Caco-2 (cell line): ENCODE measurements around the gene PARD3B. TPM values are rescaled to one million over a fixed set of nuclear protein-coding genes. Genes with fewer than 3 reads are reported as not detected.

ENCODE experiments used
- BruUV-seq: library from RNA; stranded (reverse); fragments of 400-500 nt; replicated peaks from 2 replicates; lab custom pipeline; 2021; lab: Mats Ljungman, UMichigan
- CTCF ChIA-PET: fragments of 300-600 bp; sonication (Branson Sonifier 250); formaldehyde crosslinking; loops from one replicate; lab custom pipeline; 2022; ENCODE audit warnings: antibody characterized with exemption; lab: Charles Lee
- POLR2A ChIA-PET: fragments of 300-600 bp; sonication (Branson Sonifier 250); formaldehyde crosslinking; loops from one replicate; lab custom pipeline; 2022; ENCODE audit warnings: antibody characterized with exemption; lab: Charles Lee
- DNase-seq, 2 experiments: peaks; one replicate each; pipeline versions ENCODE4 v3.0.0 to v3.0.0-alpha.2; 2020 to 2022
- H3K27me3 ChIP-seq: replicated peaks from 2 replicates; pipeline ENCODE4 v1.6.0; 2011; ENCODE audit warnings: low read length; ENCODE audit not compliant: control insufficient read depth, insufficient read depth
- H3K36me3 ChIP-seq: 2 replicates; pipeline ENCODE4 v1.5.1; 2011; ENCODE audit warnings: low read length; ENCODE audit not compliant: control insufficient read depth, insufficient read depth
- H3K4me1 ChIP-seq: fragments of 250-450 bp; sonication (Bioruptor Pico); 2 replicates; pipeline ENCODE4 v1.5.1; 2020; ENCODE audit warnings: mild to moderate bottlenecking
- H3K4me3 ChIP-seq: 2 replicates; pipeline ENCODE4 v1.5.1; 2011; ENCODE audit warnings: low read depth, mild to moderate bottlenecking, control low read depth, low read length
- H3K9me3 ChIP-seq: fragments of 250-450 bp; sonication (Bioruptor Pico); 2 replicates; pipeline ENCODE4 v1.5.1; 2020; ENCODE audit warnings: mild to moderate bottlenecking, moderate library complexity
- H3K27ac Mint-ChIP-seq: one replicate; pipeline ENCODE4 v1.8.0; 2022; ENCODE audit warnings: mixed read lengths; ENCODE audit not compliant: unreplicated experiment
- H3K27me3 Mint-ChIP-seq: one replicate; pipeline ENCODE4 v1.8.0; 2022; ENCODE audit warnings: mixed read lengths; ENCODE audit not compliant: insufficient read depth, unreplicated experiment
- H3K36me3 Mint-ChIP-seq: one replicate; pipeline ENCODE4 v1.8.0; 2022; ENCODE audit warnings: mild to moderate bottlenecking, mixed read lengths; ENCODE audit not compliant: insufficient read depth, unreplicated experiment
- H3K4me1 Mint-ChIP-seq: one replicate; pipeline ENCODE4 v1.8.0; 2022; ENCODE audit warnings: low read depth, mixed read lengths; ENCODE audit not compliant: unreplicated experiment
- H3K4me3 Mint-ChIP-seq: one replicate; pipeline ENCODE4 v1.8.0; 2022; ENCODE audit warnings: mild to moderate bottlenecking, moderate library complexity, mixed read lengths; ENCODE audit not compliant: unreplicated experiment
- H3K9me3 Mint-ChIP-seq: one replicate; pipeline ENCODE4 v1.8.0; 2022; ENCODE audit warnings: mixed read lengths; ENCODE audit not compliant: unreplicated experiment
- CTCF ChIP-seq, 2 experiments: fragments of 200-600 bp in 1 of 2; IDR thresholded peaks; 1 replicate in 1 of 2; 2 replicates in 1 of 2; pipeline versions ENCODE4 v1.5.1 to v1.8.0; 2011 to 2022; ENCODE audit warnings: antibody characterized with exemption in 1 of 2, control low read depth in 1 of 2, inconsistent platforms in 1 of 2, low read depth in 1 of 2, low read length in 1 of 2, mild to moderate bottlenecking in 1 of 2, moderate library complexity in 1 of 2; ENCODE audit not compliant: insufficient read depth in 1 of 2, severe bottlenecking in 1 of 2, unreplicated experiment in 1 of 2
- intact Hi-C: fragments of 100-400 bp; cut with micrococcal nuclease; formaldehyde crosslinking; loops from one replicate; pipeline ENCODE4 v1.10.0; 2022; ENCODE audit not compliant: unreplicated experiment
- total RNA-seq: library from RNA; stranded (reverse); gene quantifications from 2 replicates; pipeline ENCODE4 v1.2.3, GENCODE V29; 2022

PARD3B gene
- total RNA-seq, 1 experiment from 2014 or later: 68.9 TPM

- Histone ChIP-seq H3K27me3 (no peaks in the 10 kb centered on the region), H3K36me3 (no peaks in the 10 kb centered on the region), H3K4me1 (no peaks in the 10 kb centered on the region), H3K9me3 (peaks cover 9% of the 10 kb centered on the region; the same call in 1 of the 2 replicates), H3K4me3 (no peak overlapping the region)
- DNase-seq: no peak
- H3K4me3 Mint-ChIP-seq: no peak overlapping the region
- ChIA-PET POLR2A (no interaction called here), CTCF (no interaction called here)
- peaks cover 20% of the 10 kb centered on the region for H3K9me3 Mint-ChIP-seq
- intact Hi-C loops: no loop called here
- H3K36me3 Mint-ChIP-seq: peaks cover 12% of the 10 kb centered on the region
- no peak for TF ChIP-seq CTCF (IDR thresholded peaks at IDR 0.05; ENCODE audit: insufficient read depth in 1 of 2, low read depth in 1 of 2, low read length in 1 of 2, severe bottlenecking in 1 of 2, unreplicated experiment in 1 of 2)
- H3K4me1 Mint-ChIP-seq: peaks cover 10% of the 10 kb centered on the region
- H3K27ac Mint-ChIP-seq: no peak overlapping the region
- no peaks in the 10 kb centered on the region for H3K27me3 Mint-ChIP-seq
- no TSS peak for BruUV-seq
These were observed 465.8 kb downstream of the PARD3B start for GRCh38 chr2:205011031-205011430.

GRCh38 chr2:205012961-205013360 lies 467.7 kb downstream of the PARD3B start:
- Histone ChIP-seq H3K4me3 (no peak overlapping the region), H3K27me3 (no peaks in the 10 kb centered on the region), H3K9me3 (no peaks in the 10 kb centered on the region), H3K36me3 (no peaks in the 10 kb centered on the region), H3K4me1 (peaks cover 10% of the 10 kb centered on the region)
- ChIA-PET CTCF (no interaction called here), POLR2A (no interaction called here)
- Mint-ChIP-seq H3K4me1 (peaks cover 20% of the 10 kb centered on the region), H3K36me3 (peaks cover 7% of the 10 kb centered on the region), H3K27ac (no peak overlapping the region), H3K9me3 (peaks cover under 1% of the 10 kb centered on the region), H3K27me3 (no peaks in the 10 kb centered on the region), H3K4me3 (no peak overlapping the region)
- DNase-seq: no peak
- no TSS peak for BruUV-seq
- no peak for TF ChIP-seq CTCF (IDR thresholded peaks at IDR 0.05; ENCODE audit: insufficient read depth in 1 of 2, low read depth in 1 of 2, low read length in 1 of 2, severe bottlenecking in 1 of 2, unreplicated experiment in 1 of 2)
- intact Hi-C loops: no loop called here

GRCh38 chr2:205013586-205013985 lies 468.3 kb downstream of the PARD3B start:
- no peak overlapping the region for H3K27ac Mint-ChIP-seq
- H3K36me3 Mint-ChIP-seq: peaks cover 7% of the 10 kb centered on the region
- no TSS peak for BruUV-seq
- peaks cover 10% of the 10 kb centered on the region for H3K4me1 ChIP-seq
- no peak overlapping the region for H3K4me3 ChIP-seq
- H3K36me3 ChIP-seq: no peaks in the 10 kb centered on the region
- ChIA-PET CTCF (no interaction called here), POLR2A (no interaction called here)
- TF ChIP-seq CTCF (IDR thresholded peaks at IDR 0.05; ENCODE audit: insufficient read depth in 1 of 2, low read depth in 1 of 2, low read length in 1 of 2, severe bottlenecking in 1 of 2, unreplicated experiment in 1 of 2): no peak
- H3K4me1 Mint-ChIP-seq: peaks cover 20% of the 10 kb centered on the region
- H3K4me3 Mint-ChIP-seq: no peak overlapping the region
- no peaks in the 10 kb centered on the region for H3K27me3 Mint-ChIP-seq
- no peak for DNase-seq
- intact Hi-C loops: no loop called here
- H3K9me3 ChIP-seq: no peaks in the 10 kb centered on the region
- H3K9me3 Mint-ChIP-seq: no peaks in the 10 kb centered on the region
- H3K27me3 ChIP-seq: no peaks in the 10 kb centered on the region
